ENCODE results near the gene RIC8A. TPM values are rescaled to one million over a fixed set of nuclear protein-coding genes. Genes with fewer than 3 reads are reported as not detected.

The RIC8A gene
- total RNA-seq, 2 donors from 2014 or later: 69.2 to 76.0 TPM

- ATAC-seq (no peak), DNase-seq (no peak)
- H3K36me3 Mint-ChIP-seq (ENCODE audit: low read depth): peaks cover 3% of the 10 kb centered on the region
- no peak overlapping the region for H3K27ac Mint-ChIP-seq
- H3K27me3 Mint-ChIP-seq: no peaks in the 10 kb centered on the region
- no peaks in the 10 kb centered on the region for H3K9me3 ChIP-seq (ENCODE audit: control insufficient read depth, low read length, poor library complexity, severe bottlenecking)
- H3K4me3 Mint-ChIP-seq: no peak overlapping the region
- H3K4me1 Mint-ChIP-seq: peaks cover 27% of the 10 kb centered on the region
Observed at GRCh38 chr11:199004-199581, 8.4 kb upstream of the RIC8A start.

DNA sequence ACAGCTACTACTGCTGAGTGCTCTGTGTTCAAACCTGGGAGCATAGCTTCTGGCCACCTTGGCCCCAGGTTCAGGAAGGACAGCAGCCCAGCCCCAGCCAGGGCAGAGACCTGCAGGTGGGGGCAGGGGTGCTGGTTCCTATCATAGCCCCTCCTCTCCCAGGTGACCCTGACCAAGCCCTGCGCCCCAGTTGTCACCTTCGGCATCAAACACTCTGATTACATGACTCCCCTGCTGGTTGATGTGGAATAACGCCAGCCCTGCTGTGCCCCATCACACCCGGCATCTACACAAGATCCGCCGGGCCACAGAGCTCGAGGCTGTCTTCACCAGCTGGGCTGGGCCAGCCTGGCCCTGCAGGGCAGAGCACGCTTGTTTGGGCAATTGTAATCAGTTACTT is 7.7 kb upstream of the RIC8A start:
- ATAC-seq: no peak
- Mint-ChIP-seq H3K36me3 (ENCODE audit: low read depth) (peaks cover 3% of the 10 kb centered on the region), H3K27me3 (no peaks in the 10 kb centered on the region), H3K4me3 (no peak overlapping the region), H3K4me1 (peaks cover 27% of the 10 kb centered on the region), H3K27ac (no peak overlapping the region)
- DNase-seq: no peak
- no peaks in the 10 kb centered on the region for H3K9me3 ChIP-seq (ENCODE audit: control insufficient read depth, low read length, poor library complexity, severe bottlenecking)

DNA sequence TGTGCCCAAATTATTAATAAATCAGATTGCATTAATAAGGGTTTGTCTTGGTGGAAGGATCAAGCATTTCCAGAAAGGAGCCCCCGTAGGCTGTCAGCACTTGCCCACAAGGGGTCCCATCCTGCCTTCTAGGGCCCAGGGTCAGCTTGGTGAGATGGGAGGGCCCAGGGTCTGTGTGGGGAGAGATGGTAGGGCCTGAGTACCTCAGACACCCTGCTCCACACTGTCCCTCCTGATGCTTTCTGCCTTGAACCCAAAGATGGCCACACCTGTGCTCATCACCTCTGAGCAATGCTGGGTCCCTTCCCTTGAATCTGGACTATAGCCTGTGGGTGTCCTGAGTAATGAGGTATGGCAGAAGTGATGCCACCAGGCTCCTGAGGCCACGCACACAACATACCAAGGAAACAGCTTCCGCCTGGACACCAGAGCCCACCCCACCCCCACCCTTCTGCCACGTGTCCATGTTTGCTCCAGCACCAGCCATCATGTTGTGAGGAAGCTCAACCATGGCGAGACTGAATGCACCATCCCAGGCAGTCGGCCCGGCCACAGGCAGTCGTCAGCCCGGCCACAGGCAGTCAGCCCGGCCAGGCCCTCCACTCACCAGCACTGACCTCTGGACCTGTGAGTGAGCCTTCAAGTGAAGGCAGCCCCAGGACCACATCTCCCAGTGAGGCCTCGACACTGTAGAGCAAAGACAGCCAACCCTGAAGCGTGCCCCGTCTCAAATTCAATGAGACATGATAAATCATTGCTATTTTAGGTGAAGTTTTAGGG is 7.1 kb upstream of the RIC8A start:
- peaks cover 27% of the 10 kb centered on the region for H3K4me1 Mint-ChIP-seq
- H3K27me3 Mint-ChIP-seq: no peaks in the 10 kb centered on the region
- H3K4me3 Mint-ChIP-seq: no peak overlapping the region
- H3K27ac Mint-ChIP-seq: no peak overlapping the region
- no peak for ATAC-seq
- H3K9me3 ChIP-seq (ENCODE audit: control insufficient read depth, low read length, poor library complexity, severe bottlenecking): no peaks in the 10 kb centered on the region
- no peak for DNase-seq
- H3K36me3 Mint-ChIP-seq (ENCODE audit: low read depth): peaks cover 3% of the 10 kb centered on the region

GRCh38 chr11:201966-202365 is 5.5 kb upstream of the RIC8A start:
- Mint-ChIP-seq H3K4me1 (peaks cover 36% of the 10 kb centered on the region), H3K4me3 (peak overlapping the region; percentile 50), H3K27ac (peak overlapping the region; percentile 91), H3K36me3 (ENCODE audit: low read depth) (peaks cover 3% of the 10 kb centered on the region), H3K27me3 (no peaks in the 10 kb centered on the region)
- H3K9me3 ChIP-seq (ENCODE audit: control insufficient read depth, low read length, poor library complexity, severe bottlenecking): no peaks in the 10 kb centered on the region
- ATAC-seq: no peak
- no peak for DNase-seq

DNA sequence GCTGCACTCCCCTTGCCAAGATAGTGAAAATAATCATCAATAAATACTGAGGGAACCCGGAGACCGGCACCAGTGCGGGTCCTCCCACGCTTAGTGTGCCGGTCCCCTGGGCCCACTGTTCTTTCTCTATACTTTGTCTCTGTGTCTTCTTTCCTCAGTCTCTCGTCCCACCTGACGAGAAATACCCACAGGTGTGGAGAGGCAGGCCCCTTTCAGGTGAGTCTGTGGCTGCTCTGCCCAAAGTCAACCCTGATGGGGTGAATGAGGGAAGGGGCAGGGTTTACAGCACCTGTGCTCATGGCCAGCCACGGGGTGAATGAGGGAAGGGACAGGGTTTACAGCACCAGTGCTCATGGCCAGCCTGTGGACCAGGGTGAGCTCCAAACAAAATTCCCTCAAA is 5.0 kb upstream of the RIC8A start:
- H3K9me3 ChIP-seq (ENCODE audit: control insufficient read depth, low read length, poor library complexity, severe bottlenecking): no peaks in the 10 kb centered on the region
- no peak for DNase-seq
- Mint-ChIP-seq H3K4me3 (peak overlapping the region; percentile 50), H3K27ac (peak overlapping the region; percentile 91), H3K27me3 (no peaks in the 10 kb centered on the region), H3K4me1 (peaks cover 37% of the 10 kb centered on the region), H3K36me3 (ENCODE audit: low read depth) (peaks cover 3% of the 10 kb centered on the region)
- ATAC-seq: no peak

DNA sequence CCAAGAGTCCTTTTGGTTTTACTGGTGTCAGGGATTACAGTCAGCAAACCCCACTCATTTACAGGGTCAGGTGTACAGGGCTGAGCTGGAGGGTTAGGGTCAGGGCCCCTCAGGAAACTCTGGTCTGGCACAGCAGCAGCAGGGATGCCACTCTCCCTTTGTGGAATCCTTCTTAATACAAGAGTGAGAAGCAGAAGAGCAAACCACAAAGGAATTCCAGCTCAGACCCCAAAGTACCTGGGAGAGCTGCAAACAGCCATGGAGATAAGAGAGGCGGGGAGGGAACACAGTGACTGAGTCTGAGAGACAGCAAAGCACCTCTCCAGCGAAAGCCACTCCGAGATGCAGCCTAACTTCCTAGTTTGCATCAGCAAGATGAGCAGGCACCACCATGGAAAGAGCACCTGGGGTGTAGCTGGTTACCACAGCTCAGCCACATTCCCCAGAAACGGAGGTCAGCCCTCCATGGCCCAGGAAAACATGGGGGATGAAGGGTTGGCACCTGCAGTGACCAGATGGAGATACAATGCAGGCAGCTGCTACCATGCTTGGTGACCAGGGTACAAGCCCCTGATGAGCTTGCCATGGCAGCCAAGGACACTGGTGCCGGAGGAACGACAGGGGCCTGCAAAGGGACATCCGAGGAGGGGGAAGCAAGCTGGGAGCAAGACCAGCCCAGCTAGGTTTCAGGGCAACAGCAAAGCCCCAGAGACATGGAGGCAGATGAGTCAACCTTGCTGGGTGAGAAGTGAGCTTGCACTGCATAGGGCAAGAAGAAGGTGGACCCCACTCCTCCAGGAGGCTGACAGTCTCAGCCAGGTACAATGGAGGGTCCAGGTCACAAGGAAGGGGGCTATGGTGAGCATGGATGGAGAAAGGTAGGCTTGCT is 4.2 kb upstream of the RIC8A start:
- ATAC-seq (no peak), DNase-seq (no peak)
- no peaks in the 10 kb centered on the region for H3K9me3 ChIP-seq (ENCODE audit: control insufficient read depth, low read length, poor library complexity, severe bottlenecking)
- Mint-ChIP-seq H3K27ac (peak overlapping the region; percentile 91), H3K36me3 (ENCODE audit: low read depth) (peaks cover 5% of the 10 kb centered on the region), H3K27me3 (no peaks in the 10 kb centered on the region), H3K4me3 (peak overlapping the region; percentile 36), H3K4me1 (peaks cover 39% of the 10 kb centered on the region)

DNA sequence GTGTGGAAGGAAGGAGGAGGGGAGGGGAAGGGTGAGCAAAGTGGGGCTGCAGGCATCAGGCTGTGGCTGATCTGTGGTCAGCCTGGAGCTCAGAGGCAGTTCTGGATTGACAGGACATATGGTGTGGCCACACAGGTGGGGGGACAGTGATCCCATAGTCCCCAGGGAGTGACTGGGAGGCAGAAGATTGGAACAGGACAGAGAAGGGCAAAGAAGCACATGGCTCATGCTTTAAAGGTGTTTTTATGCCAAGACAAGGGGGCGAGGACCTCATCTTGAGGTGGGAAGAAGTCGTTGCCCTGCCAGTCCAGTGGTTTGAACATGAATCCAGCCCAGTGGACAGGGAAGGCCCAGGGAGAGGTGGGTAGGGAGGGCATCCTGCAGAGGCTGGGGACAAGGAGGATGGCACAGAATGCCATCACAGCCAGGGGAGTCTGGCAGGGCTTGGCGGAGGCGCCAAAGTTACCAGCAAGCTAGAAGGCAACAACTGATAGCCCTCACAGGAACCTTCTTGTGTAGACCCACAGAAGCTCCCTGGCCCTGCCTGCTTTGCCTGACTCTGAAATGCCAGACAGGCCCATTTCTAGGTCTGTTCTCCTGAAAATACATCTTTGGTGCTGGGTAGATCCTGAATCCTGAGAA is 3.4 kb upstream of the RIC8A start:
- Mint-ChIP-seq H3K4me1 (peaks cover 37% of the 10 kb centered on the region), H3K4me3 (peak overlapping the region; percentile 47), H3K27me3 (no peaks in the 10 kb centered on the region), H3K27ac (peak overlapping the region; percentile 91), H3K36me3 (ENCODE audit: low read depth) (peaks cover 5% of the 10 kb centered on the region)
- H3K9me3 ChIP-seq (ENCODE audit: control insufficient read depth, low read length, poor library complexity, severe bottlenecking): no peaks in the 10 kb centered on the region
- ATAC-seq (no peak), DNase-seq (no peak)

- DNase-seq (no peak), ATAC-seq (no peak)
- H3K9me3 ChIP-seq (ENCODE audit: control insufficient read depth, low read length, poor library complexity, severe bottlenecking): no peaks in the 10 kb centered on the region
- Mint-ChIP-seq H3K27ac (no peak overlapping the region), H3K4me3 (peak overlapping the region; percentile 47), H3K27me3 (no peaks in the 10 kb centered on the region), H3K4me1 (peaks cover 37% of the 10 kb centered on the region), H3K36me3 (ENCODE audit: low read depth) (peaks cover 5% of the 10 kb centered on the region)
Observed at GRCh38 chr11:204587-205109, 2.9 kb upstream of the RIC8A start.

DNA sequence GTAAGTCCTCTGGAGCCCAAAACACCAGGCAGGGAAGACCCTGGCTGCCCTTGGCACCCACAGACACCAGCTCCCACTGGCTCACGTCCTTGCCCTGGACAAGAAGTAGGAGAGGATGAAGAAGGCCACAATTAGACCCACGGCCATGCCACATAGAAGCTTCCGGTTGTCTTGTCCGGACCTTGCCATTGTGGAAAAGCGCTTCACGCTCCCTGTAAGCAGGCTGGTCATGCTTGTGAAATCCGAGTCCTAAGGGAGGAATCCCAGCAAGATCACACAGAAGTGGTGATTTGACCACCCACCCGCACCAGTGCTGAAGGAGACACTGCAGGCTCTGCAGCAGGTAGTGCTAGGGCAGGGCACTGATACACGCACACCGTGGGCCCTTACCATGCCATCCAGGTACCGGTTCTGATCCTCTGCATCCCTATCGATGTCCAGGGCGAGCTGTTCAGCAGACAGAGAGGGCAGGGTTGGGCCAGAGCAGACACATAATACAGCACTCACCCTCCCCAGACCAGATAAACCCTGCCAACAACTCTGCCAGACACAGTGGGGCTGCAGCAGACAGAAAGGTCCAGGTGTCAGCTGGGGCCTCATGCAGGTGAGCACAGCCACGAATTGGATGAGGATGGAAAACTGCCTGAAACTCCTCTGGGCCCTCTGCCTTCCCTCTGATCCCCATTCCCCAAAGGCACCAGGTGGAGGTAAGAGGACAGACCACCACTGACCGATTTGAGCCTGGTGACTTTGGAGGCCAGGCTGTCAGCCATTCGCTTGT is 2.1 kb upstream of the RIC8A start:
- Mint-ChIP-seq H3K4me3 (peak overlapping the region; percentile 98), H3K27me3 (no peaks in the 10 kb centered on the region), H3K4me1 (peaks cover 43% of the 10 kb centered on the region), H3K27ac (peak overlapping the region; percentile 97), H3K36me3 (ENCODE audit: low read depth) (peaks cover 5% of the 10 kb centered on the region)
- H3K9me3 ChIP-seq (ENCODE audit: control insufficient read depth, low read length, poor library complexity, severe bottlenecking): no peaks in the 10 kb centered on the region
- DNase-seq: no peak
- ATAC-seq: no peak

DNA sequence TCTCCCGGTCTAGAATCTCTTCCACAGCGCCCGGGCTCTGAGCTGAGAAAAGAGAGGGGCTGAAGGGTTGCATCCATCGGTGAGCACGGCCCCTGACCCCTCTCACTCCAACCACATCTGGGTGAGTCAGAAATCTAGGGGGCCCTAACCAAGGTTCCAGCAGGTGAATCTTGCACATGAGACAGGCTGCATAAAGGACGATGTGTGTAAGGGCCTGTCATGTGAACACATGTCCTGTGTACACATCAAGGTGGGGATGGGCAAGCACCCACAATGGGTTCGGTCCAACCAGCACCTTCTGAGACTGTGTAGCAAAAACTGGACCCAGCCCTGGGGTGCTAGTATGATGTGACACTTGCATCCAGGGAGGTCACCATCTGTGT is 1.5 kb upstream of the RIC8A start:
- Mint-ChIP-seq H3K27me3 (no peaks in the 10 kb centered on the region), H3K4me3 (peak overlapping the region; percentile 98), H3K36me3 (ENCODE audit: low read depth) (peaks cover 5% of the 10 kb centered on the region), H3K27ac (peak overlapping the region; percentile 97), H3K4me1 (peaks cover 43% of the 10 kb centered on the region)
- ATAC-seq (no peak), DNase-seq (no peak)
- H3K9me3 ChIP-seq (ENCODE audit: control insufficient read depth, low read length, poor library complexity, severe bottlenecking): no peaks in the 10 kb centered on the region

- Mint-ChIP-seq H3K4me3 (peak overlapping the region; percentile 98), H3K27ac (peak overlapping the region; percentile 97), H3K36me3 (ENCODE audit: low read depth) (peaks cover 5% of the 10 kb centered on the region), H3K4me1 (peaks cover 40% of the 10 kb centered on the region), H3K27me3 (no peaks in the 10 kb centered on the region)
- no peaks in the 10 kb centered on the region for H3K9me3 ChIP-seq (ENCODE audit: control insufficient read depth, low read length, poor library complexity, severe bottlenecking)
- no peak for ATAC-seq
- DNase-seq: no peak
Observed at GRCh38 chr11:206526-207207, 841 bp upstream of the RIC8A start.

DNA sequence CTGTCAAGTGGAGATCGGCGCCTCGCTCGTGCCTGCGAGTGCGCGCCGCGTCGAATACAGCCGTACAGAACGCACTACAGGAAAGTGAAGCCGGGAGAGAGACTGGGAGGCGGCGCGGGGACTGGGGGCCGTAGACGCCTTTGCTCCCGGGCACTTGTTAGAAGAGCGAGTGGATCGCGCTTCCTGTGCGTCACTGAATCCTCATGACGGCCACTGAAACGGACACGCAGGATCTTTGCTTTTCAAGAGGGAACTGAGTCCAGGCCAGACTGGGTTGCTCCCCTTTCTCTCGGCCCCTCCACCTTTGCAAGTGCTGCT is 314 bp downstream of the RIC8A start:
- Mint-ChIP-seq H3K4me3 (peak overlapping the region; percentile 98), H3K27ac (peak overlapping the region; percentile 97), H3K27me3 (no peaks in the 10 kb centered on the region), H3K36me3 (ENCODE audit: low read depth) (peaks cover 5% of the 10 kb centered on the region), H3K4me1 (peaks cover 31% of the 10 kb centered on the region)
- DNase-seq (peak in 1 of 3 donors; percentile 29), ATAC-seq (peak; percentile 30)
- H3K9me3 ChIP-seq (ENCODE audit: control insufficient read depth, low read length, poor library complexity, severe bottlenecking): no peaks in the 10 kb centered on the region
